Measurements from ENCODE around the gene CACNA1S. TPM values are rescaled to one million over a fixed set of nuclear protein-coding genes. Genes with fewer than 3 reads are reported as not detected.

Gene CACNA1S
- total RNA-seq, 1 donor from 2014 or later, result 0.07 TPM

DNA sequence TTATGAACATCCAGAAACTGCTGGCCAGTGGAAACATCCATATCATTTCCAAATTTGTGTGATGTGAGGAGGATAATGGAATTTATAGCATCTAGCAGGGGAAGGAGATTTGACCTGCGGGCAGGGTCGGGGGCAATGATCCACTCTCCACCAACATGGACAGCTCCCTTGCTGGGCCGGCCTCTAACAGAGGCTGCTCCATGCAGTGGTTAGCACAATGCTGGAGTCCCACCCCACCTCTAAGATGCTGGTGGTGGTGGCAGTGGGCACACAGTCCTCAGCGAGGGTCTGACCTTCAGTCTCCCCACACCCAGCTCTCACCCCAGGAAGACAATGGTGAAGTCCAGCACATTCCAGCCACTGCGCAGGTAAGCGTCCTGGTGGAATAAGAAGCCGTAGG is 18.7 kb downstream of the CACNA1S start:
- Mint-ChIP-seq H3K9me3 (ENCODE audit: unreplicated experiment) (peaks cover 6% of the 10 kb centered on the region), H3K36me3 (ENCODE audit: unreplicated experiment) (no peaks in the 10 kb centered on the region), H3K27me3 (ENCODE audit: unreplicated experiment) (peaks cover 7% of the 10 kb centered on the region), H3K27ac (ENCODE audit: unreplicated experiment) (no peak overlapping the region), H3K4me3 (ENCODE audit: unreplicated experiment) (no peak overlapping the region), H3K4me1 (ENCODE audit: low read depth, unreplicated experiment) (peaks cover 17% of the 10 kb centered on the region)
- no peak for TF ChIP-seq CTCF (IDR thresholded peaks at IDR 0.05; ENCODE audit: partially characterized antibody, unreplicated experiment)
- no peak for DNase-seq

- Mint-ChIP-seq H3K27me3 (ENCODE audit: unreplicated experiment) (peaks cover 4% of the 10 kb centered on the region), H3K27ac (ENCODE audit: unreplicated experiment) (no peak overlapping the region), H3K36me3 (ENCODE audit: unreplicated experiment) (no peaks in the 10 kb centered on the region), H3K9me3 (ENCODE audit: unreplicated experiment) (peaks cover 4% of the 10 kb centered on the region), H3K4me3 (ENCODE audit: unreplicated experiment) (no peak overlapping the region), H3K4me1 (ENCODE audit: low read depth, unreplicated experiment) (peaks cover 15% of the 10 kb centered on the region)
- no peak for DNase-seq
- no peak for TF ChIP-seq CTCF (IDR thresholded peaks at IDR 0.05; ENCODE audit: partially characterized antibody, unreplicated experiment)
Observed at GRCh38 chr1:201092738-201093137, 19.5 kb downstream of the CACNA1S start.

GRCh38 chr1:201091256-201091655 is 21.0 kb downstream of the CACNA1S start:
- Mint-ChIP-seq H3K9me3 (ENCODE audit: unreplicated experiment) (no peaks in the 10 kb centered on the region), H3K27ac (ENCODE audit: unreplicated experiment) (no peak overlapping the region), H3K27me3 (ENCODE audit: unreplicated experiment) (peaks cover 1% of the 10 kb centered on the region), H3K36me3 (ENCODE audit: unreplicated experiment) (no peaks in the 10 kb centered on the region), H3K4me3 (ENCODE audit: unreplicated experiment) (no peak overlapping the region), H3K4me1 (ENCODE audit: low read depth, unreplicated experiment) (peaks cover 15% of the 10 kb centered on the region)
- DNase-seq, result no peak
- TF ChIP-seq CTCF (IDR thresholded peaks at IDR 0.05; ENCODE audit: partially characterized antibody, unreplicated experiment), result no peak

- Mint-ChIP-seq H3K9me3 (ENCODE audit: unreplicated experiment) (no peaks in the 10 kb centered on the region), H3K27me3 (ENCODE audit: unreplicated experiment) (peaks cover 1% of the 10 kb centered on the region), H3K4me1 (ENCODE audit: low read depth, unreplicated experiment) (peaks cover 9% of the 10 kb centered on the region), H3K27ac (ENCODE audit: unreplicated experiment) (no peak overlapping the region), H3K36me3 (ENCODE audit: unreplicated experiment) (no peaks in the 10 kb centered on the region), H3K4me3 (ENCODE audit: unreplicated experiment) (no peak overlapping the region)
- no peak for TF ChIP-seq CTCF (IDR thresholded peaks at IDR 0.05; ENCODE audit: partially characterized antibody, unreplicated experiment)
- DNase-seq, result no peak
Observed at GRCh38 chr1:201090541-201090940, 21.7 kb downstream of the CACNA1S start.

DNA sequence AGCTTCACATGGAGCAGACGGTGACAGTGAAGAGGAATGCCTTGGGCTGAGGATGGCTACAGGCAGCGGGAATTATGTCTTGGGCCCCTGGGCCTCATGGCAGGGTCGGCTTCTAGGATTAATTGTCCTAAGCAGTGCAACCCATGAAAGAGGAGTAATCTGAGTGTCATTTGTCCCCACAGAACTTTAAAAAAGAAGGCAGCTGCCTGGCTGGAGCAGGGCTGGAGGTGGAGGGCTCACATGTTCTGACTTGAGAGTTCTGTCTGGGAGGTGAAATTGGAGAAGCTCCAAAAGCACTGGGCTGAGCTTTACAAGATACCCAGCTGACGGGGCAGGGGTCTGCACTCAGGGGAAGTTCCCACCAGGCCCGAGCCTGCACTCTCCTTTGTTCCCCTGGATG is 22.6 kb downstream of the CACNA1S start:
- DNase-seq, result no peak
- H3K36me3 Mint-ChIP-seq (ENCODE audit: unreplicated experiment), result no peaks in the 10 kb centered on the region
- H3K4me1 Mint-ChIP-seq (ENCODE audit: low read depth, unreplicated experiment), result peaks cover 5% of the 10 kb centered on the region
- peaks cover 1% of the 10 kb centered on the region for H3K27me3 Mint-ChIP-seq (ENCODE audit: unreplicated experiment)
- H3K9me3 Mint-ChIP-seq (ENCODE audit: unreplicated experiment), result no peaks in the 10 kb centered on the region
- no peak overlapping the region for H3K4me3 Mint-ChIP-seq (ENCODE audit: unreplicated experiment)
- TF ChIP-seq CTCF (IDR thresholded peaks at IDR 0.05; ENCODE audit: partially characterized antibody, unreplicated experiment), result no peak
- no peak overlapping the region for H3K27ac Mint-ChIP-seq (ENCODE audit: unreplicated experiment)
